Epithelial cell of proximal tubule (primary cell): Measurements from ENCODE around the gene TOMM34. TPM values are rescaled to one million over a fixed set of nuclear protein-coding genes. Genes with fewer than 3 reads are reported as not detected.

ENCODE experiments used
- DNase-seq: peaks from one replicate; pipeline ENCODE4 v3.0.0-alpha.2; 2011; ENCODE audit warnings: low read depth
- H3K4me3 ChIP-seq: 2 replicates; pipeline ENCODE4 v1.5.1; 2011; ENCODE audit warnings: low read depth, mild to moderate bottlenecking, low read length
- CTCF ChIP-seq: conservative IDR thresholded peaks from 2 replicates; pipeline ENCODE4 v1.5.1; 2012; ENCODE audit warnings: low read depth, mild to moderate bottlenecking, low read length
- total RNA-seq: library from RNA; depleted of rRNA; stranded (reverse); fragments of >200 nt; gene quantifications from 2 replicates; pipeline ENCODE4 v1.2.3, GENCODE V29; 2015

The TOMM34 gene
- total RNA-seq, 1 donor from 2014 or later = 74.3 TPM

GRCh38 chr20:44894959-44895358 lies 65.2 kb downstream of the TOMM34 start:
- no peak for DNase-seq
- no peak overlapping the region for H3K4me3 ChIP-seq
- TF ChIP-seq CTCF = no peak

Other genes with a start within 250 kb of the TOMM34 start
- 0.14 TPM in 1 of 2 replicates, not detected in the other for gene CCN5, start 245.0 kb downstream of the TOMM34 start, total RNA-seq
- gene KCNK15, start 214.5 kb downstream of the TOMM34 start, total RNA-seq = 0.22 TPM in 1 of 2 replicates, not detected in the other
- 0.07 TPM in 1 of 2 replicates, not detected in the other for gene RIMS4, start 149.9 kb downstream of the TOMM34 start, total RNA-seq
- 162 and 203 TPM in 2 replicates for gene YWHAB, start 74.7 kb downstream of the TOMM34 start, total RNA-seq
- 6.5 and 9.2 TPM in 2 replicates for gene PABPC1L, start 50.3 kb downstream of the TOMM34 start, total RNA-seq
- gene STK4, start 6.1 kb upstream of the TOMM34 start, total RNA-seq = 17.4 and 17.6 TPM in 2 replicates
- 8.1 and 10.9 TPM in 2 replicates for gene KCNS1, start 140.7 kb upstream of the TOMM34 start, total RNA-seq
- gene WFDC5, start 154.8 kb upstream of the TOMM34 start, total RNA-seq = not detected in 2 replicates
- not detected in 2 replicates for gene WFDC12, start 164.1 kb upstream of the TOMM34 start, total RNA-seq
- not detected in 2 replicates for gene PI3, start 214.5 kb upstream of the TOMM34 start, total RNA-seq
- not detected in 2 replicates for gene SEMG1, start 246.6 kb upstream of the TOMM34 start, total RNA-seq